ENCODE data around the gene KCNJ16.

The KCNJ16 gene

DNA sequence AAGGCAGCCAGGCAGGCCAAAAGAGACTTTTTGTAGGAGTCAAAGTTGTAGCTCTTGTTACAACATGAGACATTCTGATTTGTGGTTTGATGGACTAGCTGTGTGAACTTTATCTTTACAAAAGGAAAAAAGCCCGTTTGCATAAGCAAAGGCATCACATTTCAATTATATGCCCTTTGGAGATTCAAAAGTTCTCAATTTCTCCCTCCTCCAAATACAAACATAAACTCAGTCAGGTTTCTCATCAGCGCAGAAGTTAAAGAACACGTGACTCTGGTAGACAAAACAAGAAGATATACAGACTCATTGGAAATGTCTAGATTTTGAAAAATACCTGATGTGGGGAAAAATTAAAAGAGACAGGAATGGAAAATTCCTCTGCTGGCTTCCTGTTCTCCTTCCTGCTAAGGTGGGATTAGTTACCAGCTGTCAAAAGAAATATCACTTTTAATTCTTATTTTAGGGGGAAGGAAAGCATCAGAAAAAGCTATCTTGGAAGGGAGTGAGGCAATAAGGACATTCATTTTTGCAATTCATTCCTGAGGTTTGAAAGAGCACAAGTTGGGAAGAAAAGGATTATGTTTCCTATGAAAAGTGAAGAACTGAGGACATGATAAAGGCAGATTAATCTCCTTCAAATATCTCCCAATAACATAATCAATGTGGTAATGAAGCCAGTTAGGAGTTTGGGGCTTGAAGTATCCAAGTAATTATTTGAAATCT is 4.6 kb upstream of the KCNJ16 start:
- no peak for DNase-seq

DNA sequence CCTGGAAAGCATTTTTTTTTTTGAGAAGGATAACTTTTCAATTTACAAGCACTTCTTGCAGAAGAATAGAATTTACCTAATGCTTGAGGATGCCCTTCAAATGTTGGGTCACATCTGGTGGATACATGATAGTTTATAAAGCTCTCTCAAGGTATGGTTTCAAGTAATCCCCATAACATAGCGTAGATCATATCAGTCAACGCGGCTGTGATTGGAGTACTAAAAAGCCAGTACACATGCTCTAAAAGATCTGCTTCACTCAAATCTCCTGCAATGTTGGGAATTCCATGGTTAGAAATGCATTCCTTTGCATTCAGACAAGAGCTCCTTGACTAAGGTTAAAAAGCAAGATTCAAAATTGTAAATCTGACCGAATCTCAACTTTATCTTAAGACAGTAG is 3.9 kb upstream of the KCNJ16 start:
- DNase-seq, result no peak

DNA sequence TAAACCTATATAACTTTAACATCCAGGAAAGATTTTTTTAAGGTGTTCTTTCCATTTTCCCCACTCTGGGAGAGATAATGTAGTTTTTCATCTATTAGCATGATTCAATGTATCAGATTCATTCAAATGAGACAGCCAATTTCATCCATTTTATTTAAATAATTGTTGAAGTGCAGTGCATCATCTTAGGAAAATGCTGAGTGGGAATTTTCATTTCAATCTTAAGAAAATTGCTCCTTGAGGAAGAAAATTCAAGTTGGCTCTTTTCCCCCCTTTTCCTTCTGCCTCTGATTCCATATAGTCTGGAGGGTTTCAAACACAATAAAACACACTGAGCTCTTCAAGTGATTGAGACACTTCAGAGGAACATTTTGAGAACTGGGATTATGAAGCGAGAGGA is 3.4 kb upstream of the KCNJ16 start:
- no peak for DNase-seq

DNA sequence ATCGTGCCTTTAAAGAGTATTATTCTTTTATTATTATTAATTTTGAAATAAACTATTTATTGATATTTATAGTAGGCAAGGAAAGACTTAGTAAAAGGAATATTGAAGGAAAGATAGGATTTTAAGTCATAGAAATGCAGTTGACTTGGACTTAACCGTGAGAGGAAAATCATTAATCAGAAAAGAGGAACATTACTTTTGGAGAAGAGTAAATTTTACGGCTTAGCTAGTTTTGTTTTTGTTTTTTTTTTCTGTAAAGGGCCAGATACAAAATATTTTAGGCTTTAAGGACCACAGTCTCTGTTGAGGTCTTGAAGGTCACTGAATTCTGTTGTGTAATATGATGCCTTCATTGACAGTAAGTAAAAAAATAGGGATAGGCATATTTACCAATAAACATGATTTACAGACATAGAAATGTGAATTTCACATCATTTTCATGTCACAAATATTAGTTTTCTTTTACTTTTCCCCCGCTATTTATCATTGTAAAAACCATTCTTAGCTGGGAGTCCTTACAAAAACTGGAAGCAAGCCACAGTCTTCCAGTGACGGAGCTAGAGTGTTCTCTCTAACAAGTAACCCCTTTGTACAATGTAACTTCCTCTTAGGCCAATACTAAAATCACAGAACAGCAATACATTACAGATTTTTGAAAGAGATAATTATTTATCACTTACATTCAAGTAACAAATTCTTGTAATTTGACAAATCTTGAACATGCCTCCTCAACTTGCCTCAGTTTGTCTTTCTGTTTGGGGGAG is 2.3 kb upstream of the KCNJ16 start:
- DNase-seq, result no peak

DNA sequence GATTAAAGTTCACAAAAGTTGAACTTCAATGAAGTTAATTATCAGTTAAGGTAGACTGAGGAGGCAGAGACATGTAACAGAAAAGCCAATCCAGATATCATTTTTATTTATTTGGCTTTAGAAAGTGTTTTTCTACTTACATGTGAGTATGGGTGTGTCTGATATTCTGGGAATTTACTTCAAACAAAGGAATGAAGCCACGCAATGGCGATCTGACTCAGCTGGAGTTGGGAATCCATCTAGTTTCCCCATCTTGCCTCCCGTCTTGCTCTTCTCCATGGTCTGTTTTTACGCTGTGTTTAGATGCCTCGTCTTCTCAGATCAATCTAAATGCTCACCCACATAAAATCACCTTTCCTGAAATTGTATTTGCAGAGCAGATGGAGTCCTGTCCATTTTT is 1.7 kb upstream of the KCNJ16 start:
- no peak for DNase-seq

DNA sequence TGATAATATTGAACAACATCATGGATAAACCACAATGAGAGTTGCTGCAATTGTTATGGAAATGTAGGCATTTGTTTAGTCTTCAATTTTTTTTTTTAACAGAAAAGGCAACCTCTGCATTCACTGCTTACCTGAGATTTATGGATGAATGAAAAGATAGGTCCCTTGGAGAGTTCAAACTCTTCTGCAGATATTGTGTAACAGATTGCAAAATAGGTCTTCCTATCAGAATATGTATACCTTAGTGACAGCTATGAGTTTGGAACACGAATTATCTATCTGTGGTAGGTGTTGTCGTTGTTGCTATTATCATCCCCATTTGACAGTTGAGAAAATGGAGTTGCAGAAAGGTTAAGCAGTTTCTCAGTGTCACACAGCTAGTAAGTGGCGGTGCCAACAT is 1.2 kb upstream of the KCNJ16 start:
- no peak for DNase-seq

DNA sequence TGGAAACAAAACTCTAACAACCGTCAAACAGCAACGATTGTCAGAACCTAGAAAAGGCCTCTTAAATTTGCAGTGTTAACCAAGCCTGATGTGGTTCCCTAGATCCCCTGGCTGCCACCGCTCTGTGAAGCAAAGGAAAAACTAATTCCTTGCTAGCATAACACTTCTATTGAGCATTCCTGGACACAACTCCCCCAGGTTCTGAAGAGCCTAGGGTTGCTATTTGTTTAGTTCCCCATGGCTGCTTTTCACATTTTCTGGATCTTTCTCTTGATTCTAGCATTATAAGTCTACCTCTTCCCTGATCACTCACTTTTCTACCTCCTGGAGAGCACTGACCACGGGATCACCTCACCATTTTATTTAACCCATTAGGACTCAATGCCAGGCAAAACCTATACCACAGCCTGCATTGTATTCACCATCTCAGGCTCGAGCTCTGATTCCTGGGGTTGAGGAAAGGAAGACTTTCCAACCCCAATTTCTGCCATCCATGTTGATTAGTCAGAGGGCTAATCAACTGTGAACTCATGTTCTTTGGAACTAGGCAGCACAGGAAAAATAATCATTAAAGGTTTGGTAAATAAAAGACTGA is 692 bp upstream of the KCNJ16 start:
- no peak for DNase-seq

DNA sequence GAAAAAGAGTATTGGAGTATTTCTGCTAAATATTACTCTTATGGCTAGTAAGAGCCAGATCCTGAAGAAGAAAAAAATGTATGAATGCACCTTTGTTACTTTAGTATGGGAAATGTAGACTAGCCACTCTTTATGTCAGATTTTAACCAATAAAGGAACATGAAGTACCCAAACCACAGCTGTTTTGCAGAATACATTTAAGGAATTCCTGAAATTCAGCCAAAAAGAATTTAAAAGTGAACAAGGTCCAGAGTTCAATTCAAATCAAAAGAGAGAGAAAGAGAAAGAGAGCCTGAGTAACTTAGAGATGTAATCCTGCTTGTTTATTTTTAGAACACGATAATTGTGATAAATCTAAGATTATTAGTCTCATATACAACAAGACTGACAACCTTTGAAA is 1.2 kb downstream of the KCNJ16 start:
- DNase-seq, result no peak

DNA sequence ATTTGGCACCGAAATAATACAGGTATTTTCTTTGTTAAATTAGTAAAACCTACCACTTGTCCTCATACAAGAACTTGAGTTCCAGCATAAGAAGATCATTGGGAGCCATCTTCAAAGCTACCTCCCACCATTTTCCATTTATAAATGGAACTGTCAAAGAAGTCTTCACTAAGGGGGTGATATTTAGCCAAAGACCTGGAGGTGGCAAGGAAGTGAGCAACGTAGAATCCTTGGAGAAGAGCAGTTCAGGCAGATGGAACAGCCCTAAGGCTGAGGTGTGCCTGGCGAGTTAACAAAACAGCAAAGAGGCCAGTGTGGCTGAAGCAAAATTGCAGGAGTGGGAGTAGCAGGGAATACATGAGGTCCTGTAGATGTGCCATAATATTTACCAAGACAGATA is 1.8 kb downstream of the KCNJ16 start:
- no peak for DNase-seq

DNA sequence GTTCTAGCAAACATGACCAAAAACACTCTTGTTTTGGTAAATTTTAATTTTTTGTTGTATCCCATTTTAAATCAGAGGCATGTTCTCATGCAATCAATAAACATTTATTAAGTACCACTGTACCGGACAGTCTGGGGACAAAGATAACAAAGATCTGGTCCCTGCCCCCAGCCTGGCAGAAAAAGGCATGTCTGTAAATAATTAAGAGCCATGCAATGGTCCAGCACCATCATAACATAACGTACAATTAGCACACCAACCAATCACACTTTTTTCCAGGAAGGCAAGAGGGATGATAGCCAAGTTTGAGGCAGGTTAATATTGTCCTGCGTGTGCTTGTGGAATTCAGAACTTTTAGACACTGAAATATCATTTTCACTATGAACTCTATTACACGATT is 3.5 kb downstream of the KCNJ16 start:
- no peak for DNase-seq

DNA sequence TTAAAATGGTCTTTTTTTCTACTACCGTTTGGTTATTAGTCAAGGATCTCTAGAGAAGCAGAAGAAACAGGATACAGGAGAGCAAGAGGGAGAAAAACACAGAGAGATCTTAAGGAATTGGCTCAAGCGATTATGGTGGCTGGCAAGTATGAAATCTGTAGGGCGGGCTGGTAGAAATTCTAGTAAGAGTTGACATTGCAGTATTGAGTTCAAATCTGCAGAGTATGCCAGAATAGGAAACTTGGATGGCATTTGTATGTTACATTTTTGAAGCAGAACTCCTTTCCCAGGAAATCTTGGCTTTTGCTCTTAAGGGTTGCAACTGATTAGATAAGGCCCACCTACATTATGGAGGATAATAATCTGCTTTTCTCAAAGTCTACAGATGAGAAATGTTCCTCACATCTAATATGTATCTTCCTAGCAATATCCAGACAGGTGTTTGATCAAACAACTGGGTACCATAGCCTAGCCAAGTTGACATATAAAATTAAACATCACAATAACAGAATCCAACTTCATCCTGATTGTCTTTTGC is 4.0 kb downstream of the KCNJ16 start:
- no peak for DNase-seq

DNA sequence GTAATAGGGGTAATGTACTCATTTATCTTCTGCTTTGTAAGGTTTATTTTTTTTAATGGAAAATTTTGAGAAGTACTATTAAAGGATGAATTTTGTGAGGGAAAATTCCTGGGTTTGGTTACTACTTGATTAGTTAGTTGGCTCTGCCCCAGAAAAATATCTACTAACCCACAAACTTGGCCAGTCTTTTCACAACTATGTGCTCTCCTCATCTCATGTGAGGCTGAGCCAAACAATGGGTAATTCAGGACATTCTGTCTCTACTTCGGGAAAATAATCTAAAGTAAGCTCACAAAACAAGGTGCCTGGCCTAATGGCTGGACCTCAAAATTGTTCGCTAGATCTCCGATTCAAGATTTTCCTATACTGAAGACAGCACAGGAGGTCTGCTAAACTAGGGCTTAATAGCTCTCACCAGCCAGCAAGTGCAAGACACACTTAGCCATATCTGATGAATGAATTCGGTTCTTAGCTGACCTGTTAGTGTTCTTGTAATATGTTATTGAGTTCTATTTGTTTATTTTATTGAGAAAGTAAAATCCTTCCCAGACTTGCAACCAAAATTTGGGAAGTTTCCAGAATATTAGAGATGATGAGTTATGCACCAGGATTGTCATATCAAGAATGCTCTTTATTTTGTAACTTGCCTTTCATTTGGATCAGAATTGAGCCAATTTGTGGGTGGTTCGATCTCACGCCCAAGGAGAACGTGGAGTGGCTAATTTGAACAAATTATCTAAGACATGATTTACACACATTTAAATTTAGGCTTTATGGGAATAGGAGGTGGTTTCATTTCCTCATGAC is 5.7 kb downstream of the KCNJ16 start:
- no peak for DNase-seq

DNA sequence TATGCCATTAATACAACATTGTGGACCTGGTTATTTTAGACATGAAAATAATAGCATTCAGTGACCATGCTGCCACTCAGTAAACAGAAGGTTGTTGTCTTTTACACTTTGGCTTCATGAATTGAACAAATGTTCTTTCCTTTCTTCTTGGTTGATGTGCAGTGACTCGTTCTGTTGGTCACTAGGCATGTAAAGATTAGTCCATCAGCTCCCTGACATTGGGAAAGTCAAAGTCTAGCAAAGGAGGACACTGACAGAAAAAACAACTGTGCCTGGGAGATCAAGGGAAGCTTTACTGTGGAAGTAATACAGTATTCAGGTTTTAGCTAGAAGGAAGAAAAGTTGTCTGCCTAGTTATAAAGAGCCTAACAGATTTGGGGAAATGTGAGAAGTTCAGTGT is 6.9 kb downstream of the KCNJ16 start:
- DNase-seq, result no peak

DNA sequence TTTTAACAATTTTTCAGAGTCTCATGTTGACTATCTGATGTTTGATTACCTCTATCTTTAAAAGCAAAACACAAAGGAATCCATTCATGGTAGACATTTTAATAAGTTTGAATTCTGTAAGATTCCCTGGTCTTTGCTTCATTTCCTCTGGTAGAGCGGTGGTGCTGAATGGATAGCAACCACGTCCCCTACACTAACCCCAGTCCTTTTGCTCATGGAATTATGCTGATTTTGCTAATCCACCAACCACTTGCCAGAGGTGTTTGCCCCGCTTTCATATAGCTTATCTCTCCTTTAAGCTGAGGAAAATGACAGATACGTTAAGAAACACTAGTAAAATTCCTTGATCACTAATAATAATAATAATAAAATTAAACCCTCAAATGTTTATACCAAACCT is 9.5 kb downstream of the KCNJ16 start:
- DNase-seq, result no peak

DNA sequence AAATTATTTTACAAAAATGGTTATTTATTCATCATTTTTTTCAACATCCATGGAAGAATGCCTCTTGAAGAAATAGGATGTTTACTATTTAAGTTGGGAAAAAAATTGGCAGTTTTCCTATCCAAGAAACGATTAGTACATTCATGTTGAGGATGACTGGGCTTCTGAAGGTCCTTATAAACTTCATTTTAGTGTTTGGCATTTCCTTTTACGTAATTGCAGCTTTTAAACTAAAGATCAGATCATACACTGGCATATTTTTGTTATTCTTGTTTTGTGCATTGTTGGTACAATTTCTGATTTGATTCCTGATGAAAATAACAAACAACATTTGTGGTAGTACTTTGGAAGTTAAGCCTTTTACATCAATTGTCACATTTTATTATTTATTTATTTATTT is 11.5 kb downstream of the KCNJ16 start:
- DNase-seq, result no peak

DNA sequence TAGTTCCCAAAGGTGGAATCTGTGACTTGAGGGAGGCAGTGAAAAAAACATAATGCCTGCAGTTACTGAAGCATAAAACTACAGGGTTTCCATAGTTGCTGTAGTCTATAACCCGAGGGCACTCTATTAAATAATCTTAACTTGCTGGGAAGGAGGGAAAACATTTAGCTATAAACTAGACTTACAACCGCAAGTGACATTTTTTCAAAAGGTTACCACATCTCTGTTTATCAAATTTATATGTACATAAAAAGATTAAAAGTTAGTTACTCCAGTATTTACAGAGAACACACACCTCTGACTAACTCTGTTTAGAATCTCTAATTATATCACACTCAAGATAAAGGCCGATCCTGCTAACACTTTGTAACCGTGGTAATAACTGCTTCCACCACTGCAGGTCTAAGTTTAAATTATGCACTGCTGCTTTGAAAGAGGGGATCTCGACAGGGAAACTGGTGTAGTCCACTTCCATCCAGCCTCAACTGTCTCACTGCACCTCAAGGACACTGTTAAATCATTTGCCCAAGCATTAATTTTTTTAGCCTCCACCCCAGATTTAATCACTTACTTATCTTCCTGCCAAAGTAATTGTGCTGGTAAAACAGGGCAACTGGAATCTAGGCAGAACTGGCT is 14.6 kb downstream of the KCNJ16 start:
- DNase-seq, result no peak

DNA sequence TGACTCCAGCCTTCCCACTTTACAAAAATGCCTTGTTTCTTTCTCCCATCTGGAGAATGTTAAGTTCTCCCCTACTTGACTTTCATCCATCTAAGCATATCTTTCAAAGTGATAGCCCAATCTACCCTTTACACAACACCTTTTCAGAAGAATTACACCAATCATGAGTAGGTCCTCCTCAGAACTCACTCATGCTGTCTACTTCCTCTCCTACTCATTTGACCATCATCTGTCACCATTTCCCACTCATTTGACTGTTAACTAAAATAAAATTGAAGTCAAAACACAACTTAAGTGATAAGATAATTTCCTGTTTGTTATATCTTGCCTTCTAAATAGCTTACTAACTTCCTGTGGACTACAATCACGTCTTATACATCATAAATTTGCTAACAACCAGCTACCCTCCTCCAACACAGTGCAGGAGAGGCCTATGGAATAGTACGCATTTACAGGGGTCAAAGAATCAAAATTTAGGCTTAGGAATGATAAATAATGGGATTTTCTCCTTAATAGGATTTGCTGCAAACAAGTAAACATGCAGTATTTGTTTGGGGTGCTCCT is 16.1 kb downstream of the KCNJ16 start:
- DNase-seq, result no peak

DNA sequence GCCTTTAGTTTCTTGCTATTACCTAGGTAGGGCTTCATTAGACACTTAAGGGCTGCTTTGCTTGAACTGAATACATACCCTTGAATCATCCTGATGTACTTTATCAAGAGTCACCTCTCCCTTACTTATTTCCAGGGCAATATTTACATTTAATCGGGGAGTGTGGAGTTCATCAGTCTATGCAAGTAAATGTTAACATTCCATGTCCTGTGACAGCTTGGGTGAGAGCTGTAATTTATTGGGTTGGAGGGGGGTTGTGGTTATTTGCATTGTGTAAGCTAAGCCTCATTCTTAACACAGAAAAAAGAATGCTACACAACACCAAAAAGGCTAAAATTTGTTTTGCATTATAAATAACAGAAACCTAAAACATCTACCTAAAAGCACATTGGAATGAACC is 16.7 kb downstream of the KCNJ16 start:
- DNase-seq, result no peak

DNA sequence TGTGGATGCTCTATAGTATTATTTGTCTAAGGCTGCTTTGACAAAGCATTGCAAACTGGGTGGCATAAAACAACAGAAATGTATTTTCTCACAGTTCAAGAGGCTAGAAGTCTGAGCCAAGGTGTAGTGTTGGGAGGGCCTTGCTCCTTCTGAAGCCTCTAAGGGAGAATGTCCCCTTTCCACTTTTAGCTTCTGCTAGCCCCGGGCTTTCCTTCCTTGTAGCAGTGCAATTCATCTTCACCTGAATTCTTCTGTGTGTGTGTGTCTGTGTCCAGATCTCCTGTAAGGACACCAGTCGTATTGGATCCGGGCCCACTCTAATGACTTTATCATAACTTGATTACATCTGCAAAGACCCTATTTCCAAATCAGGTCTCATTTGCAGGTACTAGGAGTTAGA is 18.1 kb downstream of the KCNJ16 start:
- DNase-seq, result no peak

DNA sequence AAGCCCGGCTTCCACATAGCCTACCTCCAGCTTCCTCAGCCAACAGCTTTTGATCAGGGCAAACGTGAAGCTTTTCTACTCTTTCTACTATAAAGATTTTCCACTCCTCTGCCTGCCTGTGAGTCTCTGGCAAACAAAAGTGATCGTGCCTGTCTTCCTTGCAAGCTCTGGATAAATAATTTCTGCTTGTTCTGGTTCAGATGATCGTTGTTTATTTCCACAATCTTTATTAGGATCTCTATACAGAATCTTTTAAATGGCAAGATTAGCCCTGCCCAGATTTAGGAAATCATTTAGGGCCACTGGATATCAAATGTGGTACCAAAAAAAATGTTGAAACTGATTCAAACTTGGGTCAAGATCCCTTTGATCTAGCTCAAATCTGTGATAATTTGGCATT is 20.4 kb downstream of the KCNJ16 start:
- DNase-seq, result no peak

DNA sequence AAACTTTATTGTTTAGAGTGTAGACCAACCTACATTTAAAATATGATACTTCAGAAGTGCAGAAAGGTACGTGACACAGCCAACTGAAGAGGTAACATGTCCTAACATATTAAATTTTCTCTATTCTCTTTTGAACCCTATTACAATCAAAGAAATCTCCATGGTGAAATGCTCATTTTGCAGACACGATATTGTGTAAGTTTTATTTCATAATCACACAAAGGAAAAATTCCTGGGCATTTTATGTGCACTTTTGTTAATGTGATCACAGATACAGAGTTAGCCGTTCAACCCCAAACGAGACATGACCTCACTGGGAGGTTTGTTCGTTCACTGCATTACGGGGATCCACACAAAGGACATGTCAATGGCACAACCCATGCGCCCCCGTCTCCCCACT is 21.8 kb downstream of the KCNJ16 start:
- DNase-seq, result no peak

DNA sequence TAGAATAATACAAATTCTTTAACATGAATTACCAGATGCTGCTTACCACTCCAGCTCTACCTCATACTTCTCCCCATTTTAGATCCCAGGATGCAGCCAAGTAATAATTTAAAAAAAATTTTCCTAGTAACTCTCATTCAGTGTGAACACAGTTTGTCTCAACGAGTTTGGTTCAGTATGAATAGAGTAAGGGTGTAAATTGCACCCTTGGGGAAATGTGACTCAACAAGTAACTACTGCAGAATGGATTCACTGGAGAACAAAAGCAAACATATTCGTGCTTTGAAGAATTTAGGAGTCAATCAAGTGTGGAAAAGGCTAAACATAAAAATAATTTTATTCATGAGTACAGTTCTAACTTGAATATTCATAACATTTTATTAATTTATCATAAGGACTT is 23.0 kb downstream of the KCNJ16 start:
- no peak for DNase-seq

Measured in NCI-H2227 treated with DMSO at 0.1 percent for 48 hours (cell line).